NCI-H2196 treated with DMSO at 0.1 percent for 48 hours (cell line): ENCODE results near the gene LMNA.
"Not testable (repeated sequence)": the region's sequence is repeated elsewhere in the genome, so short reads cannot be mapped to it uniquely, and the experiment has no call there.

ENCODE experiments used
- DNase-seq: peaks from one replicate; lab custom pipeline; 2025; ENCODE audit not compliant: unreplicated experiment; lab: John Stamatoyannopoulos, UW

Gene LMNA

GRCh38 chr1:156114101-156114918 is at the start of gene LMNA:
Gene LMNA (plus strand): TSS chr1:156114711. CDS start chr1:156114919, 208 bp downstream.
- peak; percentile 79 for DNase-seq

GRCh38 chr1:156065212-156065611 is 49.3 kb upstream of the LMNA start:
- no peak for DNase-seq

GRCh38 chr1:156065871-156066270 is 48.6 kb upstream of the LMNA start:
- DNase-seq, result no peak

- no peak for DNase-seq
These were observed 47.2 kb upstream of the LMNA start for GRCh38 chr1:156067262-156067661.

GRCh38 chr1:156069490-156070455 is 44.7 kb upstream of the LMNA start:
- DNase-seq, result no peak

GRCh38 chr1:156070548-156070947 is 44.0 kb upstream of the LMNA start:
- DNase-seq, result peak; percentile 39

- DNase-seq, result not testable (repeated sequence)
These were observed 43.1 kb upstream of the LMNA start for GRCh38 chr1:156071332-156071816.

GRCh38 chr1:156072251-156072650 is 42.3 kb upstream of the LMNA start:
- DNase-seq, result no peak

- DNase-seq, result no peak
These were observed 41.3 kb upstream of the LMNA start for GRCh38 chr1:156073110-156073687.

- no peak for DNase-seq
These were observed 40.8 kb upstream of the LMNA start for GRCh38 chr1:156073740-156074139.

GRCh38 chr1:156074661-156075060 is 39.9 kb upstream of the LMNA start:
- no peak for DNase-seq

- no peak for DNase-seq
These were observed 39.3 kb upstream of the LMNA start for GRCh38 chr1:156075162-156075561.

- no peak for DNase-seq
These were observed 38.7 kb upstream of the LMNA start for GRCh38 chr1:156075775-156076204.

- DNase-seq, result no peak
These were observed 37.7 kb upstream of the LMNA start for GRCh38 chr1:156076609-156077429.

GRCh38 chr1:156077430-156077760 is 37.1 kb upstream of the LMNA start:
- DNase-seq, result no peak

GRCh38 chr1:156078728-156079127 is 35.8 kb upstream of the LMNA start:
- DNase-seq, result no peak

- no peak for DNase-seq
These were observed 34.7 kb upstream of the LMNA start for GRCh38 chr1:156079762-156080161.

GRCh38 chr1:156080241-156080862 is 34.2 kb upstream of the LMNA start:
- no peak for DNase-seq

- DNase-seq, result no peak
These were observed 33.7 kb upstream of the LMNA start for GRCh38 chr1:156080863-156081179.
